Trophoblast cell (in vitro differentiated cells and primary cell): Measurements from ENCODE around the gene MAP1LC3A.

Source experiments
- DNase-seq, 2 donors: peaks; one replicate each; pipeline ENCODE4 v3.0.0-alpha.2; 2016
- H2AFZ ChIP-seq: 2 replicates; pipeline ENCODE4 v1.6.1; 2013; ENCODE audit warnings: low read length, moderate library complexity, mild to moderate bottlenecking; ENCODE audit not compliant: insufficient read depth, poor library complexity
- H2AK5ac ChIP-seq: 2 replicates; pipeline ENCODE4 v1.6.1; 2013; ENCODE audit warnings: mild to moderate bottlenecking, low read length
- H2BK120ac ChIP-seq: 2 replicates; pipeline ENCODE4 v1.6.1; 2013; ENCODE audit warnings: low read length, mild to moderate bottlenecking, moderate library complexity; ENCODE audit not compliant: insufficient read depth, poor library complexity
- H2BK12ac ChIP-seq: 2 replicates; pipeline ENCODE4 v1.6.1; 2013; ENCODE audit warnings: mild to moderate bottlenecking, low read length, moderate library complexity
- H2BK5ac ChIP-seq: 2 replicates; pipeline ENCODE4 v1.6.1; 2013; ENCODE audit warnings: low read length, low read depth, moderate library complexity, mild to moderate bottlenecking; ENCODE audit not compliant: poor library complexity
- H3K14ac ChIP-seq: 2 replicates; pipeline ENCODE4 v1.6.1; 2013; ENCODE audit warnings: mild to moderate bottlenecking, low read length
- H3K18ac ChIP-seq: 2 replicates; pipeline ENCODE4 v1.6.1; 2013; ENCODE audit warnings: mild to moderate bottlenecking, low read length
- H3K23ac ChIP-seq: 2 replicates; pipeline ENCODE4 v1.6.1; 2013; ENCODE audit warnings: low read length
- H3K27ac ChIP-seq: 2 replicates; pipeline ENCODE4 v1.5.1; 2013; ENCODE audit warnings: low read depth, mild to moderate bottlenecking, inconsistent platforms, low read length, moderate library complexity
- H3K27me3 ChIP-seq: 2 replicates; pipeline ENCODE4 v1.6.1; 2013; ENCODE audit warnings: inconsistent platforms, mild to moderate bottlenecking, low read length, moderate library complexity; ENCODE audit not compliant: insufficient read depth
- H3K36me3 ChIP-seq, 2 experiments: 1 replicate in 1 of 2; 2 replicates in 1 of 2; pipeline ENCODE4 v1.6.1; 2013; ENCODE audit warnings: low read length in 2 of 2, mild to moderate bottlenecking in 2 of 2, moderate library complexity in 1 of 2; ENCODE audit not compliant: insufficient read depth in 2 of 2, control insufficient read depth in 1 of 2
- H3K4ac ChIP-seq: 2 replicates; pipeline ENCODE4 v1.6.1; 2013; ENCODE audit warnings: low read depth, mild to moderate bottlenecking, low read length, moderate library complexity
- H3K4me1 ChIP-seq, 2 experiments: 1 replicate in 1 of 2; 2 replicates in 1 of 2; pipeline ENCODE4 v1.6.1; 2013; ENCODE audit warnings: low read length in 2 of 2, mild to moderate bottlenecking in 2 of 2, moderate library complexity in 1 of 2; ENCODE audit not compliant: insufficient read depth in 2 of 2, control insufficient read depth in 1 of 2
- H3K4me2 ChIP-seq: 2 replicates; pipeline ENCODE4 v1.6.1; 2013; ENCODE audit warnings: inconsistent platforms, mild to moderate bottlenecking, low read length, moderate library complexity
- H3K4me3 ChIP-seq: 2 replicates; pipeline ENCODE4 v1.5.1; 2013; ENCODE audit warnings: mild to moderate bottlenecking, low read depth, low read length, inconsistent platforms
- H3K79me1 ChIP-seq: one replicate; pipeline ENCODE4 v1.6.1; 2013; ENCODE audit warnings: low read length
- H3K79me2 ChIP-seq: 2 replicates; pipeline ENCODE4 v1.6.1; 2013; ENCODE audit warnings: low read length, mild to moderate bottlenecking; ENCODE audit not compliant: control insufficient read depth, insufficient read depth, poor library complexity
- H3K9ac ChIP-seq: 2 replicates; pipeline ENCODE4 v1.6.1; 2013; ENCODE audit warnings: mild to moderate bottlenecking, low read length
- H3K9me3 ChIP-seq: 2 replicates; pipeline ENCODE4 v1.6.1; 2013; ENCODE audit warnings: low read depth, mild to moderate bottlenecking, control low read depth, inconsistent platforms, low read length; ENCODE audit not compliant: insufficient read depth
- H4K12ac ChIP-seq: 2 replicates; pipeline ENCODE4 v1.6.1; 2013; ENCODE audit warnings: low read depth, mild to moderate bottlenecking, low read length, moderate library complexity
- H4K8ac ChIP-seq: 2 replicates; pipeline ENCODE4 v1.6.1; 2013; ENCODE audit warnings: low read depth, mild to moderate bottlenecking, low read length, moderate library complexity
- H4K91ac ChIP-seq: one replicate; pipeline ENCODE4 v1.6.1; 2013; ENCODE audit warnings: low read depth, mild to moderate bottlenecking, low read length, moderate library complexity
- WGBS: extraction: QIAGEN DNeasy Blood & Tissue Kit; methylation state at CpG from one replicate; pipeline ENCODE4 v1.1.7; 2013; ENCODE audit warnings: missing lambda C conversion rate; ENCODE audit not compliant: insufficient read length, insufficient coverage; ENCODE audit errors: extremely low coverage; 5-methylcytosine and 5-hydroxymethylcytosine counted together

MAP1LC3A gene

DNA sequence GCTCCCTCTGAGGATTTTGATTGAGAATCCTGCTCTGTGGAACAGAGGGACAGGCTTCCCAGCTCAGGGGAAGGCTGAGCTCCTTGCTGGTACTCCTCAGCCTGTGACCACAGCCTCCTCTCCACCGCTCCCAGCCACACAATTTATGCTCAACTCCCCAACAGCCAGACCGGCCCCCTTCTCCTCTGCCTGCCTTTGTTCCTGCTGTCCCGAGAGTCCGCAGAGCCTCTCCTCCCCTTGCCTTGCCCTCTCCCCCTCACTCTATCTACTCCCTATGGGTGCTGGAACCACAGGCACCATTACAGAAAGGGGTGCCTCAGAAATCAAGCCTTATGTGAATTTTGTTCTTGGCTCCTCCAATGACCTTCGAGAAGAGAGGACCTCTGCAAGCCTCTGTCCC is 15.9 kb downstream of the MAP1LC3A start:
- Histone ChIP-seq H3K27me3 (no peaks in the 10 kb centered on the region), H2BK12ac (no peak overlapping the region), H2BK5ac (no peak overlapping the region), H4K12ac (no peak overlapping the region), H3K79me2 (no peaks in the 10 kb centered on the region), H3K4me3 (no peak overlapping the region), H4K8ac (no peak overlapping the region), H3K36me3 (peaks cover 2 to 6% of the 10 kb centered on the region in 2 experiments), H3K14ac (no peak overlapping the region), H3K4ac (no peak overlapping the region), H3K27ac (no peak overlapping the region), H2AK5ac (no peak overlapping the region), H3K9ac (no peak overlapping the region), H2AFZ (no peak overlapping the region), H3K4me2 (no peak overlapping the region), H4K91ac (no peak overlapping the region), H3K79me1 (no peaks in the 10 kb centered on the region), H3K23ac (no peak overlapping the region), H3K18ac (no peak overlapping the region), H3K9me3 (no peaks in the 10 kb centered on the region), H3K4me1 (no peaks in the 10 kb centered on the region), H2BK120ac (no peak overlapping the region)
- no peak for DNase-seq
- no CpG with 5 or more reads among the region's 5 CpGs for WGBS

DNA sequence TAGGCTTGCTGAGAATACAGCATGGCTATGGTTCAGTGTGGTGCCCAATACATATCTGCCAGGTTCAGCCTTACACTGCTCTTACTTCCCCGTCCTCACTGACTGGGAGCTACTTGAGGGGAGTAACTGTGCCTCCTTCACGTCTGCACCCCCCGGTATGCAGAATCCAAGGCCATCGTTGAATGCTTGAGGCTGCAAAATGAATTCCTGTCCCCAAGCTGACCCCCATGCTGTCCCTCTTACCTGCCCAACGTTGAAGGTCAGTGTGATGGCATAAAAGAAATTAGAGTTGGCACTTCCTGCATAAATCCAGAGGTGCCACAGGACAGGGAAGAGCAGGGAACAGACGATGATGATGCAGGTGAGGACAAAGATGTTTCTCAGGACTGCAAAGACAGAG is 16.3 kb downstream of the MAP1LC3A start:
- Histone ChIP-seq H3K18ac (no peak overlapping the region), H3K27me3 (no peaks in the 10 kb centered on the region), H2BK12ac (no peak overlapping the region), H3K79me1 (no peaks in the 10 kb centered on the region), H3K4me2 (no peak overlapping the region), H3K14ac (no peak overlapping the region), H4K91ac (no peak overlapping the region), H2BK120ac (no peak overlapping the region), H2AFZ (no peak overlapping the region), H2AK5ac (no peak overlapping the region), H3K4ac (no peak overlapping the region), H3K4me1 (no peaks in the 10 kb centered on the region), H3K27ac (no peak overlapping the region), H2BK5ac (no peak overlapping the region), H3K9me3 (no peaks in the 10 kb centered on the region), H3K4me3 (no peak overlapping the region), H3K79me2 (no peaks in the 10 kb centered on the region), H3K23ac (no peak overlapping the region), H3K9ac (no peak overlapping the region), H4K8ac (no peak overlapping the region), H4K12ac (no peak overlapping the region), H3K36me3 (peaks cover 2 to 6% of the 10 kb centered on the region in 2 experiments)
- DNase-seq = no peak
- WGBS = no CpG with 5 or more reads among the region's 6 CpGs

GRCh38 chr20:34575271-34575670 is 16.8 kb downstream of the MAP1LC3A start:
- Histone ChIP-seq H2AK5ac (no peak overlapping the region), H3K9ac (no peak overlapping the region), H3K27me3 (no peaks in the 10 kb centered on the region), H2BK120ac (no peak overlapping the region), H3K79me2 (no peaks in the 10 kb centered on the region), H4K91ac (no peak overlapping the region), H3K23ac (no peak overlapping the region), H3K79me1 (no peaks in the 10 kb centered on the region), H3K4me1 (no peaks in the 10 kb centered on the region), H4K8ac (no peak overlapping the region), H3K27ac (no peak overlapping the region), H3K9me3 (no peaks in the 10 kb centered on the region), H3K36me3 (peaks cover 2 to 6% of the 10 kb centered on the region in 2 experiments), H3K4me3 (no peak overlapping the region), H4K12ac (no peak overlapping the region), H3K18ac (no peak overlapping the region), H2BK5ac (no peak overlapping the region), H2BK12ac (no peak overlapping the region), H3K14ac (no peak overlapping the region), H2AFZ (no peak overlapping the region), H3K4ac (no peak overlapping the region), H3K4me2 (no peak overlapping the region)
- no peak for DNase-seq
- no CpG with 5 or more reads among the region's 5 CpGs for WGBS

DNA sequence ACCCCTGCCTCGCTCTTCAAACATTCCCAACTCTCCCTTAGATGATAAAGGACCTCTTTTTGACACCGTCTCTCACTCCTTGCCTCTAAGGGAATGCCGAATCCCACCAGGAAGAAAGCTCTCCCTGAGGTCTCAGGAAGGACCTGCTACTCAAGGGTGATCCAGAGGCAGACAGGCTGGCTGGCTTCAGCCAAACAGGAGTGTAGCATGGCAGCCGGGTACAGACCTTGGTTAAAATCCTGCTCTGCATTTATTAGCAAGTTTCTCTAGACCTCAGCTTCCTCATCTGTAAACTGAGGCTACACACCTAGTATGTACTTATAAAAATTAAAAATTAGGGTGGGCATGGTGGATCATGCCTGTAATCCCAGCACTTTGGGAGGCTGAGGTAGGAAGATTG is 17.2 kb downstream of the MAP1LC3A start:
- H3K14ac ChIP-seq = no peak overlapping the region
- no peak overlapping the region for H3K27ac ChIP-seq
- H3K9ac ChIP-seq = no peak overlapping the region
- H2BK12ac ChIP-seq = no peak overlapping the region
- H4K12ac ChIP-seq = no peak overlapping the region
- H3K4me2 ChIP-seq = no peak overlapping the region
- DNase-seq = no peak
- peaks cover 2 to 6% of the 10 kb centered on the region in 2 experiments for H3K36me3 ChIP-seq
- no peaks in the 10 kb centered on the region for H3K79me2 ChIP-seq
- H2BK120ac ChIP-seq = no peak overlapping the region
- H2AFZ ChIP-seq = no peak overlapping the region
- H4K91ac ChIP-seq = no peak overlapping the region
- H3K4me1 ChIP-seq = no peaks in the 10 kb centered on the region
- no peak overlapping the region for H3K23ac ChIP-seq
- no peaks in the 10 kb centered on the region for H3K79me1 ChIP-seq
- H4K8ac ChIP-seq = no peak overlapping the region
- H3K4me3 ChIP-seq = no peak overlapping the region
- no CpG with 5 or more reads among the region's 4 CpGs for WGBS
- H3K27me3 ChIP-seq = no peaks in the 10 kb centered on the region
- no peak overlapping the region for H2AK5ac ChIP-seq
- no peak overlapping the region for H2BK5ac ChIP-seq
- H3K18ac ChIP-seq = no peak overlapping the region
- H3K9me3 ChIP-seq = no peaks in the 10 kb centered on the region
- H3K4ac ChIP-seq = no peak overlapping the region
